ENCODE results near the gene DOK7.

DOK7 gene

DNA sequence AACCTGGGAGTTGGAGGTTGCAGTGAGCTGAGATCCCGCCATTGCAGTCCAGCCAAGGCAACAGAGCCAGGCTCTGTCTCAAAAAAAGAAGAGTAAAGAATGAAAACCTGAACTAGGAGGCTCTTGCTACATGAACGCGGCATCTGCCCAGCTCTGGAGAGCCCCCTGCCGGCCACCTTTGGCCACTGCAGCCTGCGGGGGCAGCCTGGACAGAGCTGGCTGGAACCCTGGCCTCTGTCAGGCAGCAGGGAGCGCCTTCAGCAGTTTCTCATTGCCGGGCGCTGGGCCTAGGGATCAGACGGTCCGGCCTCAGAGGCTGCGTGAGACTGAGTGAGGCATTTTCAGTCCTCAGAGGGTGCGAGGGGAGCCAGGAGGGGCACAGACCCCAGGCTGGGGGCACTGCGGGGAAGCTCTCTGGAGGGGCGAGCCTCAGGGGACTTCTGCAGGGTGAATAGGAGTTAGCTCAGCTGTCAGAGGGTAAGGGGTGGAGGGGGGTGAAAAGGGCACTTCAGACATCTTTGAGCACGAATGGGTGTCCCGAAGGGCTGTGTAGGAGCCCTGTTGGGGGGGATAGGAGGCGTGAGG, 17.5 kb downstream of the DOK7 start:
- no peak for TF ChIP-seq ZFX (IDR thresholded peaks at IDR 0.05)
- TF ChIP-seq, protein P1, sequence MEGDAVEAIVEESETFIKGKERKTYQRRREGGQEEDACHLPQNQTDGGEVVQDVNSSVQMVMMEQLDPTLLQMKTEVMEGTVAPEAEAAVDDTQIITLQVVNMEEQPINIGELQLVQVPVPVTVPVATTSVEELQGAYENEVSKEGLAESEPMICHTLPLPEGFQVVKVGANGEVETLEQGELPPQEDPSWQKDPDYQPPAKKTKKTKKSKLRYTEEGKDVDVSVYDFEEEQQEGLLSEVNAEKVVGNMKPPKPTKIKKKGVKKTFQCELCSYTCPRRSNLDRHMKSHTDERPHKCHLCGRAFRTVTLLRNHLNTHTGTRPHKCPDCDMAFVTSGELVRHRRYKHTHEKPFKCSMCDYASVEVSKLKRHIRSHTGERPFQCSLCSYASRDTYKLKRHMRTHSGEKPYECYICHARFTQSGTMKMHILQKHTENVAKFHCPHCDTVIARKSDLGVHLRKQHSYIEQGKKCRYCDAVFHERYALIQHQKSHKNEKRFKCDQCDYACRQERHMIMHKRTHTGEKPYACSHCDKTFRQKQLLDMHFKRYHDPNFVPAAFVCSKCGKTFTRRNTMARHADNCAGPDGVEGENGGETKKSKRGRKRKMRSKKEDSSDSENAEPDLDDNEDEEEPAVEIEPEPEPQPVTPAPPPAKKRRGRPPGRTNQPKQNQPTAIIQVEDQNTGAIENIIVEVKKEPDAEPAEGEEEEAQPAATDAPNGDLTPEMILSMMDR (conservative IDR thresholded peaks at IDR 0.05) = peak; percentile 98
- no peak overlapping the region for H3K27ac ChIP-seq

DNA sequence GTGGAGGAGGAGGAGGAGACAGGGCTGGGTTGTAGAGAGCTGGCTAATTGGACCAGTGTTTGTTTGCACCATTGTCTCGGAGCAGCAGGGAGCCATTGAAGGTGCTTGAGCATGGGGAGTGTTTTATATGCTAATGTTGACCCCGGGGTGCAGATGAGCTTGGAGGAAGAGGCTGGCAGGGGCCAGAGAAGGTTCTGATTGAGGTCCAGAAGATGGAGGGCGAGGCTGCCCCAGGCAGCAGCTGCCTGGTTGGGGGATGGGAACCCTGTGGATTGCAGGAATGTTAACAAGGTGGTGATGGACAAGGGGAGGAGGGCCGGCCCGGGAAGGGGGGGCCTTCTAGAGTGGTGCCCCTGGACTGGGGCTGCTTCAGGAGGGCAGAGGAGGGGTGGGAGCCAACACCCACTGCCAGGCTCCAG, 18.0 kb downstream of the DOK7 start:
- no peak for TF ChIP-seq ZFX (IDR thresholded peaks at IDR 0.05)
- TF ChIP-seq, protein P1 (conservative IDR thresholded peaks at IDR 0.05) = no peak
- H3K27ac ChIP-seq = no peak overlapping the region

DNA sequence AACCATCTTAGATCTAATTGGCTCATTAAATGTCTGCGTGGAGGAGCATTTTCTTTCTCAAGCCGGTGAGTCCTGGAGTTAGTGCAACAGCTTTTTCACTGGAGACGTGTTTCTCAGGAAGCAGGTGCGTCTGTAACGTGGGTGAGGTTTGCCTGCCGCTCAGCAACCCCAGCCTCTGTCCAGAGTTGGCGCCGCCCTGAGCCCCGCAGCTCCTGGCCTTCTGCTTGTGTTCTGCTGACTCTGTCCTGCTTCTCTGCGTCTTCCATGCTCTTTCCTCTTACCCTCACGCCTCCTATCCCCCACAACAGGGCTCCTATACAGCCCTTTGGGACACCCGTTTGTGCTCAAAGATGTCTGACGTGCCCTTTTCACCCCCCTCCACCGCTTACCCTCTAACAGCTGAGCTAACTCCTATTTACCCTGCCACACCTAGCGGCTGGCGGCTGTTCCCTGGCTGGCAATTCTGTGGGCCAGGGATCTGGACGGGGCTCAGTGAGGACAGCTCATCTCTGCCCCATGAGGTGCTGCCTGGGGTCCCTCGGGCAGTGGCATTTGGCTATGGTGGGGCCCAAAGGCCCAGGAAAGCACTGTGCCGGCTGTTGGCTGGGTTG, 18.8 kb downstream of the DOK7 start:
- H3K27ac ChIP-seq = no peak overlapping the region
- TF ChIP-seq, protein P1 (conservative IDR thresholded peaks at IDR 0.05) = no peak
- TF ChIP-seq ZFX (IDR thresholded peaks at IDR 0.05) = no peak

DNA sequence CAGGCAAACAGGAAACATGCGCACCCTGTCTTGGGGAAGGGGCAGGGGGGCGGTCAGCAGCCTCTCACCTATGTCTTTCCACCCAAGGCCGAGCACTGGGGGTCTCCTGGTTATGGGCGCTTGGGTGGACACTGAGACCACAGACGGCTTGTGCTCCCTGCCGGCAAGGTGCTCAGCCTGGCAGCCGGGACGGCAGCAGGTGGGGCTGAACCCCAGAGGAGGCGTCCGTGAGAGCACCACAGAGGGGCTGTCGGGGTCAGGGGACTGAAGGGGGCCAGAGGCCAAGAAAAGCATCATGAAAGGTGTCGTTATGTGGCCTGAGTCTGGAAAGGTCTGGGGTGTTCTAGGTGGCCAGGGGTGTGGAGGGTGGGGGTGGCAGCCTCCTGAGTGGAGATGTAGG, 19.6 kb downstream of the DOK7 start:
- no peak for TF ChIP-seq ZFX (IDR thresholded peaks at IDR 0.05)
- TF ChIP-seq, protein P1 (conservative IDR thresholded peaks at IDR 0.05) = no peak
- no peak overlapping the region for H3K27ac ChIP-seq

DNA sequence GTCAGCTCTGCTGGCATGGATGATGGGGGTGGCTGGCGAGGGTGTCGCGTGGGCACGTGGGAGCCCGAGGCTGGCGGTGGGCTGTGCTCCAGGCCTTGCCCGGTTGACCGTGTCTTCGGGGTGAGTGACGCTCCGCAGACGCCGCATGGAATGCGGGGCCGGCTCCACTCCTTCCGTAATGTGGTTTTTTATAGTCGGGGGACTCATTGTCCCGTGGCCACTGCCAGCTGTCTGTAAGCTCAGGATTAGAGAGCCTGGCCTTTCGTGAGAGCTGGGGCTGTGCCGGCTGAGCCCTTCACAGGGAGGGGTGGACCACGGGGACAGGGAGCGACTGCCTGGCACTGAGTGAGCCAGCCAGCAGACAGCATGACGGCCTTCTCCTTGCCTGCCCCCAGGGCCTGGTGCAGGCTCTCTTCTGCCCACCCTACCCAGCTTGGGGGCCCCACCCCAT, 20.4 kb downstream of the DOK7 start:
- TF ChIP-seq, protein P1 (conservative IDR thresholded peaks at IDR 0.05) = no peak
- no peak for TF ChIP-seq ZFX (IDR thresholded peaks at IDR 0.05)
- peak overlapping the region; percentile 75 for H3K27ac ChIP-seq

DNA sequence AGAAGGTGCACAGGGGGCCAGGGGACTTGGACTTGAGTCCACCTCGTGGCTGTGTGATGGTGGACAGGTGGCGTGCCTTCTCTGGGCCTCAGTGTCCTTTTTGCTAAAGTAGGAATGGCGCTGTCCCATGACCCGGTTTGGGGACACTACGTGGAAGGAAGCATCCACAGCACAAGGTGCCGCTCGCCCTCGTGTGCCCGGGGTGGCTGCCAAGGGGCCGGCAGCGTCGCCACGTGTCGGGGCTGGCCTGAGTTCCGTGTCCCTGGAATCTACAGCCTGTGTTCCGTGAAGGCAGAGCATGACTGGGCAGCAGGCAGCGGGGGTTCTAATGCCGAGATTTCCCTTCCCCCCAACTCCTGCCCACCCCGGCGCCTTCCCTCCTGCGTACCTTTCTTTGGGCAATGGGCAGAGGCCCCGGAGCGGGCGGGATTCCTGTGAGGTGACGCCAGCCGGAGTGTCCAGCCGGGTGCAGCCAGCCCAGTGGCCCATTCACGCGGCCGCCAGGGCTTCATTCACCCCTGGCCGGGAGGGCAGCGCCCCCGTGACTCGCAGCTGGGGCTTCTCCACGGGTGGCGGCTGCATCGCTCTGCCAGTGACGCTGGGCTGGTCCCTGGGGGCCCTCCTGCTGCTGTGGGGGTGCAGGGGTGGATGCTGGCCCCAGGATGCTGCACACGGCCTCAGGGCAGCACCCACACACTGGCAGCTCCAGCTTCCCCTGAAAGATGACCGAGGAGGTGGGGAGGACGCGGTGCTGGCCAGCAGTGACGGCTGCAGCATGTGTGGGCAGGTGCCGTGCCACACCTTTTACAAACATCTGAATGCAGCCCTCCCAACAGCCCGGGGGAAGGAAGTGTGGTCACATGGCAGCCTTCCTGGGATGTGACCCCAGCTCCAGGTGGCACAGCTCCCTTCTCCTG, 21.2 kb downstream of the DOK7 start:
- no peak for TF ChIP-seq ZFX (IDR thresholded peaks at IDR 0.05)
- TF ChIP-seq, protein P1 (conservative IDR thresholded peaks at IDR 0.05) = no peak
- H3K27ac ChIP-seq = peak overlapping the region; percentile 75

Data from C4-2B (cell line).